ENCODE measurements around the gene DNASE1L1.

- no peak for TF ChIP-seq EP300 (IDR thresholded peaks at IDR 0.05; ENCODE audit: low read depth)
- no peak for TF ChIP-seq CTCF (IDR thresholded peaks at IDR 0.05)
Measured at GRCh38 chrX:154457491-154458115, 48.5 kb upstream of the DNASE1L1 start.

Measured in transverse colon (tissue), 3 donors.